Upper lobe of right lung (tissue), 1 donor: ENCODE results near the gene MRPL52. TPM values are rescaled to one million over a fixed set of nuclear protein-coding genes. Genes with fewer than 3 reads are reported as not detected.
"Not testable (repeated sequence)": the region's sequence is repeated elsewhere in the genome, so short reads cannot be mapped to it uniquely, and the experiment has no call there.

Experiments used
- ATAC-seq: fragments of 200-7000 bp; cut with Tn5 transposase; one replicate; pipeline ENCODE4 v1.9.1; 2020; ENCODE audit warnings: mild to moderate bottlenecking, moderate library complexity
- DNase-seq: peaks from one replicate; pipeline ENCODE4 v3.0.0-alpha.2; 2020
- H3K27ac ChIP-seq: fragments of 200-600 bp; one replicate; pipeline ENCODE4 v1.8.0; 2022
- H3K27me3 ChIP-seq: fragments of 200-600 bp; one replicate; pipeline ENCODE4 v1.8.0; 2022; ENCODE audit warnings: mild to moderate bottlenecking
- H3K36me3 ChIP-seq: fragments of 200-600 bp; one replicate; pipeline ENCODE4 v1.8.0; 2022
- H3K4me1 ChIP-seq: fragments of 200-600 bp; one replicate; pipeline ENCODE4 v1.8.0; 2022
- H3K4me3 ChIP-seq: fragments of 200-600 bp; one replicate; pipeline ENCODE4 v1.8.0; 2022; ENCODE audit warnings: mild to moderate bottlenecking
- H3K9me3 ChIP-seq: fragments of 200-600 bp; one replicate; pipeline ENCODE4 v1.8.0; 2022
- intact Hi-C: fragments of 100-400 bp; cut with DNase I; formaldehyde crosslinking; loops from one replicate; pipeline ENCODE4 v1.11.0; 2022
- total RNA-seq: library from RNA; stranded (reverse); fragmentation: NEBNext Ultra II Directional; extraction: Animal tissue kit (Norgen Biotek cat#: 25700); gene quantifications from one replicate; pipeline ENCODE4 v1.2.1, GENCODE V29; 2021
- TF ChIP-seq, protein P1 (sequence below): fragments of 200-600 bp; IDR thresholded peaks from one replicate; pipeline ENCODE4 v1.8.0; 2022; ENCODE audit warnings: antibody characterized with exemption
- donor health status: DM: no; HTN: yes; CAD: no; lungs with severe emphysema.

The MRPL52 gene
- total RNA-seq, 1 donor from 2014 or later: 58.4 TPM

DNA sequence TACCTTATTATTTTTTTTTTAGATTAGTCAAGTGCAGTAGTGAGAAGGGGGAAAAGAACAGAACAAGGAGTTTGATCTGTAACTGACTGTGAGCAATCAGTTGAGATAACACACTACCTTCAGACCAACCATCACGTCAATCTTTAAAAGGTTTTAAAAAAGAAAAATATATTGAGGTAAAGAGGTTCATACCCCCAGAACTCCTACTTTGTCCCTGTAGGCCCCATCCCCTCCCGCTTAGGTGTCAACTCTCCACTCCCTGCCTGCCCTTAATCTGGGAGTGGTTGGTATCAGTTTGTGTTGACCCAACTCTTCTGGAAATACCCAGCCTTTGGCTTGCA lies 22.9 kb downstream of the MRPL52 start:
- Histone ChIP-seq H3K4me3 (no peak overlapping the region), H3K27ac (no peak overlapping the region), H3K27me3 (no peaks in the 10 kb centered on the region), H3K9me3 (no peaks in the 10 kb centered on the region), H3K4me1 (peaks cover 48% of the 10 kb centered on the region), H3K36me3 (no peaks in the 10 kb centered on the region)
- ATAC-seq (no peak), DNase-seq (no peak)
- TF ChIP-seq, protein P1, sequence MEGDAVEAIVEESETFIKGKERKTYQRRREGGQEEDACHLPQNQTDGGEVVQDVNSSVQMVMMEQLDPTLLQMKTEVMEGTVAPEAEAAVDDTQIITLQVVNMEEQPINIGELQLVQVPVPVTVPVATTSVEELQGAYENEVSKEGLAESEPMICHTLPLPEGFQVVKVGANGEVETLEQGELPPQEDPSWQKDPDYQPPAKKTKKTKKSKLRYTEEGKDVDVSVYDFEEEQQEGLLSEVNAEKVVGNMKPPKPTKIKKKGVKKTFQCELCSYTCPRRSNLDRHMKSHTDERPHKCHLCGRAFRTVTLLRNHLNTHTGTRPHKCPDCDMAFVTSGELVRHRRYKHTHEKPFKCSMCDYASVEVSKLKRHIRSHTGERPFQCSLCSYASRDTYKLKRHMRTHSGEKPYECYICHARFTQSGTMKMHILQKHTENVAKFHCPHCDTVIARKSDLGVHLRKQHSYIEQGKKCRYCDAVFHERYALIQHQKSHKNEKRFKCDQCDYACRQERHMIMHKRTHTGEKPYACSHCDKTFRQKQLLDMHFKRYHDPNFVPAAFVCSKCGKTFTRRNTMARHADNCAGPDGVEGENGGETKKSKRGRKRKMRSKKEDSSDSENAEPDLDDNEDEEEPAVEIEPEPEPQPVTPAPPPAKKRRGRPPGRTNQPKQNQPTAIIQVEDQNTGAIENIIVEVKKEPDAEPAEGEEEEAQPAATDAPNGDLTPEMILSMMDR: no peak
- intact Hi-C loops: no loop called here

DNA sequence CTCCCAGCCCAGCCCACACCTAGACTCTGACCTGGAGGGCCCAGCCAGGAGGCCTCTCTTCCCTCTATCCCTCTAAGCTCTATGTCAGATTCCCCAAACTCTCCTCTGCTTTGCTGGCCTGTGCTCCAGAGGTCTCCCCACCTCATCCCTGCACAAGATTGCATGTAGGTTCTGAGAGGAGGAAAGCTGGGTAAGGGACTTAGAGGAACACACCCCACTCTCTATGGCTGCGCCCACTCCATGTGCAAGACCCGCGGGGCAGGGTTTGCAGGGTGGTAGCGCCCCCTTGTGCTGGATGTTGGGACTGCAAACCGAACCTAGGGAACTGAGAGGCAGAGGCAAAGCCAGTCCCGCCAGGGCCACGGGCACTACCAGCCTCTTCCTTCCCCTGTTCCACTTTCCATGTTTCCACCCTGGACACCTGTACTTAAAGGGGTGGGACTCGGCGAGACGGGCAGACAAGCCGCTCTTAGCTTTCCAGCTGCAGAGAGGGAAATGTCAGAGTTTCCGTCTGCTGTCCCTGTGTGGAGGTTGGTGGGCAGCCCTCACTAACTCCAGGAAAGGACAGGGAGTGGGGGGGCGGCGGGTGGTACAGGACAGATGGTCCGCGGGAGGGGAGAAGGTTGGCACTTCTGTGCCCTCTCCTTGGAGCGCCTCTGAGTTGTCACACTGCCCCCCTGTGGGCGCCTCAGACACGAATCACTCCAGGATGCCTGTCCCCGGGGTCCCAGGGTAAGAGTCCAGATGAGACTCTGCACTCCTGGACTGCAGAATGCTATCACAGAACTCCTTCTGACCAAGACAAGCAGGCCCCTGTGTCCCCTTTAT lies 23.5 kb downstream of the MRPL52 start:
- Histone ChIP-seq H3K4me1 (peaks cover 42% of the 10 kb centered on the region), H3K36me3 (no peaks in the 10 kb centered on the region), H3K4me3 (peak overlapping the region; percentile 53), H3K9me3 (no peaks in the 10 kb centered on the region), H3K27ac (peak overlapping the region; percentile 24), H3K27me3 (no peaks in the 10 kb centered on the region)
- intact Hi-C loops: no loop called here
- DNase-seq: peak; percentile 94
- TF ChIP-seq, protein P1: peak; percentile 91
- ATAC-seq: peak; percentile 94

DNA sequence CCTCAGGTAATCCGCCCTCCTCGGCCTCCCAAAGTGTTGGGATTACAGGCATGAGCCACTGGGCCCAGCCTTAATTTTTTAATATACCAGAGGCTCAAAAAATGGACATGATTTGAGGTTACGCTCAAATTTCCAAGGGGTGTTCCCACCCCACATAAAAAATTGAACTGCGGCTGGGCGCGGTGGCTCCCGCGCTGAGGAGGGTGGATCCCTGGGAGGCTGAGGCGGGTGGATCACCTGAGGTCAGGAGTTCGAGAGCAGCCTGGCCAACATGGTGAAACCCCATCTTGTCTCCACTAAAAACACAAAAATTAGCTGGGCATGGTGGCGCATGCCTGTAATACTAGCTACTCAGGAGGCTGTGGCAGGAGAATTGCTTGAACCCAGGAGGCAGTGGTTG lies 24.6 kb downstream of the MRPL52 start:
- H3K27me3 ChIP-seq, H3K36me3 ChIP-seq, H3K4me3 ChIP-seq, H3K27ac ChIP-seq, ATAC-seq, DNase-seq, H3K9me3 ChIP-seq, intact Hi-C loops: not testable (repeated sequence)
- peaks cover 35% of the 10 kb centered on the region for H3K4me1 ChIP-seq

DNA sequence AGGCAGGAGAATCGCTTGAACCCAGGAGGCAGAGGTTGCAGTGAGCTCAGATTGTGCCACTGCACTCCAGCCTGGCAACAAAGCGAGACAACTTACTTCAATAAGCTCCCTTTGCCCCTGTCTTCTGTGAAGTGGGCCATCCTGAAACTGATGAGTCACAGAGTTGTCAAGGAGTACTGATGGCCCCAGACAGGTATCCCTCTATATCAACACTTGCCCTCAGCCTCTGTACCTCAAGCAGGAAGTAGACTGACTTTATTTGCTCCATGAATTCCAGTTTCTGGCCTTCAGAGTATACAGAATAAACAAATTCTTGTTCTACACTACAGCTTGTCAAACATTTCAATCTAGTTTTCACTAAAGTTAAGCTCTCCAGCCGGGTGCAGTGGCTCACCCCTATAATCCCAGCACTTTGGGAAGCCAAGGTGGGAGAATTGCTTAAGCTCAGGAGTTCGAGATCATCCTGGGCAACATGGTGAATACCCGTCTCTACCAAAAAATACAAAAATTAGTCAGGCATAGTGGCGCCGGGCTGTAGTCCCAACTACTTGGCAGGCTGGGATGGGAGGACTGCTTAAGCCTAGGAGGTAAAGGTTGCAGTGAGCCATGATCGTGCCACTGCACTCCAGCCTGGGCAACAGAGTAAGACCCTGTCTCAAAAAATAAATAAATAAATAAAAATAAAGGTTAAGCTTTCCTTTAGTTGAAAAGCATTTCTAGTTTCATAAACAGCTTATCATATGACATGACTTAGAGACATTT lies 25.5 kb downstream of the MRPL52 start:
- intact Hi-C loops: loop anchor here (5.0 kb wide), 1 partner anchor 33 kb away; no protein-coding TSS in a partner anchor
- DNase-seq (no peak), ATAC-seq (no peak)
- H3K4me1 ChIP-seq: peaks cover 27% of the 10 kb centered on the region
- no peaks in the 10 kb centered on the region for H3K9me3 ChIP-seq
- TF ChIP-seq, protein P1: no peak
- no peaks in the 10 kb centered on the region for H3K36me3 ChIP-seq
- H3K4me3 ChIP-seq: no peak overlapping the region
- no peak overlapping the region for H3K27ac ChIP-seq
- no peaks in the 10 kb centered on the region for H3K27me3 ChIP-seq

DNA sequence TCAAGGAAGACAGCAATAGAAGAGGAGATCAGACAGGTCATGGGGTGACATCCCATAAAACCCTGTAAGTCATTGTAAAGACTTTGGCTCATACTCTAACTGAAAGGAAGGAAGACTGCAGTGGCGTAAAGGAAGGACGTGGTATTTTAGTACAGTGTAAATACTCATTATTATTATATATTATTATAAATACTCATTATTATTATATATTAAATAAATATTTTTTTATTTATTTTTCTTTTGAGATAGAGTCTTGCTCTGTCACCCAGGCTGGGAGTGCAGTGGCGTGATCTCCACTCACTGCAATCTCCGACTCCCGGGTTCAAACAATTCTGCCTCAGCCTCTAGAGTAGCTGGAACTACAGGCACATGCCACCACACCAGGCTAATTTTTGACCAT lies 26.7 kb downstream of the MRPL52 start:
- H3K27me3 ChIP-seq: no peaks in the 10 kb centered on the region
- no peaks in the 10 kb centered on the region for H3K36me3 ChIP-seq
- TF ChIP-seq, protein P1: no peak
- no peak overlapping the region for H3K4me3 ChIP-seq
- DNase-seq: no peak
- no peak for ATAC-seq
- peaks cover 16% of the 10 kb centered on the region for H3K4me1 ChIP-seq
- intact Hi-C loops: loop anchor here (5.0 kb wide), 1 partner anchor 34 kb away; no protein-coding TSS in a partner anchor
- no peaks in the 10 kb centered on the region for H3K9me3 ChIP-seq
- no peak overlapping the region for H3K27ac ChIP-seq

DNA sequence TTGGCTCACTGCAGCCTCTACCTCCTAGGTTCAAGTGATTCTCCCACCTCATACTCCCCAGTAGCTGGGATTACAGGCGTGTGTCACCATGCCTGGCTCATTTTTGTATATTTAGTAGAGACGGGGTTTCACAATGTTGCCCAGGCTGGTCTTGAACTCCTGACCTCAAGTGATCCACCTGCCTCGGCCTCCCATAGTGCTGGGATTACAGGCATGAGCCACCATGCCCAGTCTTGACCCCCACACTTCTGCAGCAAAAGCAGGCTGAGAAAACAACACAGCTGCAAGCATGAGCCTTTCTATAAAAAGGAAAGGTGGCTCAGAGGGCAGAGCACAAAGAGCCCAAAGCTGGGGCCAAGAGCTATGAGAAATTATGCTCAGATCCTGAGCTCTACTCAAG lies 30.7 kb downstream of the MRPL52 start:
- H3K36me3 ChIP-seq, ATAC-seq, H3K4me3 ChIP-seq, H3K27ac ChIP-seq, H3K9me3 ChIP-seq, DNase-seq, H3K4me1 ChIP-seq, intact Hi-C loops, H3K27me3 ChIP-seq: not testable (repeated sequence)
